Psoas muscle (tissue), 8 donors: ENCODE measurements around the gene RAB9A. TPM values are rescaled to one million over a fixed set of nuclear protein-coding genes. Genes with fewer than 3 reads are reported as not detected.
A peak's percentile ranks its signal among the peaks of the same experiment; 100 is the strongest.

Experiments used
- ATAC-seq, 4 donors: fragments of 200-7000 bp; cut with Tn5 transposase; one replicate each; pipeline ENCODE4 v1.9.1; 2020; ENCODE audit warnings: moderate library complexity in 3 of 4, mild to moderate bottlenecking in 2 of 4
- DNase-seq, 2 donors: peaks; one replicate each; pipeline ENCODE4 v3.0.0-alpha.2; 2020
- H3K27ac ChIP-seq: fragments of 200-600 bp; one replicate; pipeline ENCODE4 v1.8.0; 2022
- H3K27me3 ChIP-seq, 3 donors: fragments of 200-600 bp in 1 of 3; one replicate each; pipeline versions ENCODE4 v1.6.1 to v1.8.0; 2013 to 2022; ENCODE audit warnings: low read length in 2 of 3, mild to moderate bottlenecking in 2 of 3, moderate library complexity in 1 of 3; ENCODE audit not compliant: insufficient read depth in 3 of 3
- H3K36me3 ChIP-seq, 2 donors: fragments of 200-600 bp in 1 of 2; one replicate each; pipeline versions ENCODE4 v1.6.1 to v1.8.0; 2013 to 2022; ENCODE audit warnings: low read depth in 1 of 2, mild to moderate bottlenecking in 1 of 2, moderate library complexity in 1 of 2; ENCODE audit not compliant: insufficient read depth in 1 of 2
- H3K4me1 ChIP-seq: fragments of 200-600 bp; one replicate; pipeline ENCODE4 v1.8.0; 2022
- H3K4me3 ChIP-seq: fragments of 200-600 bp; one replicate; pipeline ENCODE4 v1.8.0; 2022; ENCODE audit warnings: mild to moderate bottlenecking
- H3K9me3 ChIP-seq: fragments of 200-600 bp; one replicate; pipeline ENCODE4 v1.8.0; 2022
- WGBS, 3 donors: extraction: QIAGEN DNeasy Blood & Tissue Kit; methylation state at CpG; one replicate each; pipeline versions ENCODE4 v1.1.6 to v1.1.7; 2013; 5-methylcytosine and 5-hydroxymethylcytosine counted together
- intact Hi-C, 2 donors: fragments of 100-400 bp; cut with DNase I; formaldehyde crosslinking; loops; one replicate each; pipeline versions ENCODE4 v1.11.0 to v1.14.2; 2022
- polyA plus RNA-seq, 3 donors: library from polyadenylated mRNA; stranded (reverse); fragments of 200-250 nt; gene quantifications; one replicate each; pipeline ENCODE4 v1.2.3, GENCODE V29; 2013
- total RNA-seq, 4 donors: library from RNA; stranded (reverse); fragmentation: NEBNext Ultra II Directional in 2 of 4; extraction: Animal tissue kit (Norgen Biotek cat#: 25700) in 2 of 4; gene quantifications; one replicate each; pipeline versions ENCODE4 v1.2.1 to v1.2.4, GENCODE V29; 2021 to 2023
- TF ChIP-seq, protein P1 (sequence below): fragments of 200-600 bp; IDR thresholded peaks from one replicate; pipeline ENCODE4 v1.8.0; 2022; ENCODE audit warnings: antibody characterized with exemption
- donor health status: healthy with polysubstance abuse.
- donor health status: DM: no; HTN: no; CAD: no; lungs with moderate emphysema.
- donor health status: Bipolar disorder and iron deficiency.
- donor health status: healthy.
- donor health status: DM: yes; HTN: yes; CAD: no.
- donor health status: DM: no; HTN: no; CAD: no.
- donor health status: DM: no; HTN: no; CAD: no.
- donor health status: DM: yes; HTN: yes; CAD: no.

Gene RAB9A
- total and polyA plus RNA-seq, 7 donors, result 13.0 to 25.4 (median 14.8) TPM

DNA sequence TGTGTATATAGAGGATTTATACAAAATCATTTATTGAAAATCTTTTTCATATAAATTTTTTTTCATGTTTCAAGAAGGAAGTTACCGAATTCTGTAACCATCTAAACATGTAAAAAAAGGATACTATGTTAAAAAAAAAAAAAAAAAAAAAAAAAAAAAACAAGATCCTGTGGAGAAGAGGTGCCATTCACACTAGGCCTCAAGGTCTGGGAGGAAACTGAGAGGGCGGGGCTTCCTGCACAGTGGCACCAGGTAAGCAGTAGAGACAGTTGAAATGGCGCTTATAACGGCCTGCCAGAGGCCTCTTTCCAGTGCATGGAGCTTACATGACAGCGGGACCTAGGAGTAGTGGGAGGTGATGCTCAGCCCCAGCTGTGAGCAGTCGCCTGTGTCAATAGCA lies 28.0 kb downstream of the RAB9A start:
- Histone ChIP-seq H3K4me3 (no peak overlapping the region), H3K27ac (no peak overlapping the region), H3K4me1 (peaks cover 13% of the 10 kb centered on the region), H3K27me3 (no peaks in the 10 kb centered on the region), H3K36me3 (peaks cover 0 to 15% of the 10 kb centered on the region in 2 donors), H3K9me3 (no peaks in the 10 kb centered on the region)
- TF ChIP-seq, protein P1, sequence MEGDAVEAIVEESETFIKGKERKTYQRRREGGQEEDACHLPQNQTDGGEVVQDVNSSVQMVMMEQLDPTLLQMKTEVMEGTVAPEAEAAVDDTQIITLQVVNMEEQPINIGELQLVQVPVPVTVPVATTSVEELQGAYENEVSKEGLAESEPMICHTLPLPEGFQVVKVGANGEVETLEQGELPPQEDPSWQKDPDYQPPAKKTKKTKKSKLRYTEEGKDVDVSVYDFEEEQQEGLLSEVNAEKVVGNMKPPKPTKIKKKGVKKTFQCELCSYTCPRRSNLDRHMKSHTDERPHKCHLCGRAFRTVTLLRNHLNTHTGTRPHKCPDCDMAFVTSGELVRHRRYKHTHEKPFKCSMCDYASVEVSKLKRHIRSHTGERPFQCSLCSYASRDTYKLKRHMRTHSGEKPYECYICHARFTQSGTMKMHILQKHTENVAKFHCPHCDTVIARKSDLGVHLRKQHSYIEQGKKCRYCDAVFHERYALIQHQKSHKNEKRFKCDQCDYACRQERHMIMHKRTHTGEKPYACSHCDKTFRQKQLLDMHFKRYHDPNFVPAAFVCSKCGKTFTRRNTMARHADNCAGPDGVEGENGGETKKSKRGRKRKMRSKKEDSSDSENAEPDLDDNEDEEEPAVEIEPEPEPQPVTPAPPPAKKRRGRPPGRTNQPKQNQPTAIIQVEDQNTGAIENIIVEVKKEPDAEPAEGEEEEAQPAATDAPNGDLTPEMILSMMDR, result no peak
- intact Hi-C loops, result no loop called here
- DNase-seq (no peak), ATAC-seq (no peak)
- WGBS, 3 donors, result 91 to 96% (median 92%) methylated on average over 6 of the region's 6 CpGs

DNA sequence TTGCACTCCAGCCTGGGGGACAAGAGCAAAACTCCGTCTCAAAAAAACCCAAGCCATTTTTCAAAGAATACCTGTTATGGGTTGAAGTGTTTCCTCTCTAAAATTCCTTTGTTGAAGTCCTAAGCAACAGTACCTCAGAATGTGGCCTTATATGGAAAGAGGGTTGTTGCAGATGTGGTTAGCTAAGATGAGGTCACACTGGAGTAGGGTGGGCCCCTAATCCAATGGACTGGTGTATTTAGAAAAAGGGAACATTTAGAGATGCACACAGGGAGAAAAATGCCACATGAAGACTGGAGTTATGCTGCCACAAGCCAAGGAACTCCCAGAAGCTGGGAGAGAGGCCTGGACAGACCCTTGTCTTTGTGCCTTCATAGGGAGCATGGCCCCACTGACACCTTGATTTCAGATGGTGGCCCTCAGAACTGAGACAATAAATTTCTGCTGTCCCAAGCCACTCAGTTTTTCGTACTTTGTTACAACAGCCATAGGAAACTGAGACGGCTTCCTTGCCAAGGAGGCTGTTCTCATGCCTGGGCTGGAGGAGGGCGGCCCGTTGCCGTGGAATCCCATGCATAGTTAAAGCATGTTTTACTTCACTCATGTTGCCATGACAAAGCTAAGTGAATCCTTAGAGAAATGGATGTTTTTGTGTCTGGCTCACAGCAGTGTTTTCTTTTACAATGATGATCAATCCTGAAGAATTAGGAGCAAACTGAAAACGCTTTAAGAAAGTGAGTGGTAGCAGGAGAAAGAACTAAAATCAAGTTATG lies 29.0 kb downstream of the RAB9A start:
- Histone ChIP-seq H3K27ac (peak overlapping the region; percentile 67), H3K9me3 (no peaks in the 10 kb centered on the region), H3K36me3 (peaks cover 0 to 15% of the 10 kb centered on the region in 2 donors), H3K4me1 (peaks cover 13% of the 10 kb centered on the region), H3K4me3 (no peak overlapping the region), H3K27me3 (no peaks in the 10 kb centered on the region)
- DNase-seq, result peak in 1 of 2 donors; percentile 35
- intact Hi-C loops, result no loop called here
- TF ChIP-seq, protein P1, result no peak
- no peak for ATAC-seq
- 51 to 59% (median 53%) methylated on average over 7 of the region's 7 CpGs for WGBS, 3 donors

GRCh38 chrX:13719192-13719856 lies 30.4 kb downstream of the RAB9A start:
- no peak for DNase-seq
- intact Hi-C loops, result no loop called here
- no peak overlapping the region for H3K4me3 ChIP-seq
- ATAC-seq, result peak; percentile 68 to 86 (median 76)
- peaks cover 0 to 12% of the 10 kb centered on the region in 2 donors for H3K36me3 ChIP-seq
- H3K27me3 ChIP-seq, result no peaks in the 10 kb centered on the region
- H3K4me1 ChIP-seq, result peaks cover 13% of the 10 kb centered on the region
- 62 to 77% (median 70%) methylated on average over 3 of the region's 3 CpGs for WGBS, 3 donors
- no peaks in the 10 kb centered on the region for H3K9me3 ChIP-seq
- H3K27ac ChIP-seq, result peak overlapping the region; percentile 76
- TF ChIP-seq, protein P1, result no peak

- ATAC-seq (peak in 2 of 4 donors; percentile 43 to 45), DNase-seq (no peak)
- Histone ChIP-seq H3K27ac (peak overlapping the region; percentile 76), H3K36me3 (peaks cover 0 to 2% of the 10 kb centered on the region in 2 donors), H3K4me3 (no peak overlapping the region), H3K9me3 (no peaks in the 10 kb centered on the region), H3K4me1 (peaks cover 13% of the 10 kb centered on the region), H3K27me3 (no peaks in the 10 kb centered on the region)
- 31 to 57% (median 48%) methylated on average over 4 of the region's 4 CpGs for WGBS, 3 donors
- intact Hi-C loops, result no loop called here
- TF ChIP-seq, protein P1, result no peak
These were observed 32.4 kb downstream of the RAB9A start for GRCh38 chrX:13721371-13721770.
